Measurements from ENCODE around the gene KCTD19. TPM values are rescaled to one million over a fixed set of nuclear protein-coding genes. Genes with fewer than 3 reads are reported as not detected.

Gene KCTD19
- total RNA-seq, 1 experiment from 2014 or later = not detected

DNA sequence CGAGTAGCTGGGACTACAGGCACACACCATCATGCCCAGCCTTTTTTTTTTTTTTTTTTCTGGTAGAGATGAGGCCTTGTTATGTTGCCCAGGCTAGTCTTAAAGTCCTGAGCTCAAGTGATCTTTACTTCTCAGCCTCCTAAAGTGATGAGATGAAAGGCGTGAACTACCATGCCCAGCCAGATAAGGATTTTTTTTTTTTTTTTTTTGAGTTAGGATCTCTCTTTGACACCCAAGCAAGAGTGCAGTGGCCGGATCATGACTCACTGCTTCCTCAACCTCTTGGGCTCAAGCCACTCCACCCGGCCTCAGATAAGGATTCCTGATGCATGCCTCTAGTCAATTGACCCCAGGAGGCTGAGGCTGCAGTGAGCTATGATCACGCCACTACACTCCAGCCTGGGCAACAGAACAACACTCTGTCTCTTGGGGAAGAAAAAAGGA is 58.4 kb downstream of the KCTD19 start:
- Histone ChIP-seq H3K9me3 (no peaks in the 10 kb centered on the region), H3K4me3 (ENCODE audit: low read depth, low read length) (no peak overlapping the region), H3K4me1 (peaks cover 15% of the 10 kb centered on the region), H3K27me3 (replicated peaks; ENCODE audit: control insufficient read depth, insufficient read depth, low read length) (no peaks in the 10 kb centered on the region), H3K36me3 (ENCODE audit: control insufficient read depth, insufficient read depth, low read length) (no peaks in the 10 kb centered on the region)
- TF ChIP-seq, protein P1, sequence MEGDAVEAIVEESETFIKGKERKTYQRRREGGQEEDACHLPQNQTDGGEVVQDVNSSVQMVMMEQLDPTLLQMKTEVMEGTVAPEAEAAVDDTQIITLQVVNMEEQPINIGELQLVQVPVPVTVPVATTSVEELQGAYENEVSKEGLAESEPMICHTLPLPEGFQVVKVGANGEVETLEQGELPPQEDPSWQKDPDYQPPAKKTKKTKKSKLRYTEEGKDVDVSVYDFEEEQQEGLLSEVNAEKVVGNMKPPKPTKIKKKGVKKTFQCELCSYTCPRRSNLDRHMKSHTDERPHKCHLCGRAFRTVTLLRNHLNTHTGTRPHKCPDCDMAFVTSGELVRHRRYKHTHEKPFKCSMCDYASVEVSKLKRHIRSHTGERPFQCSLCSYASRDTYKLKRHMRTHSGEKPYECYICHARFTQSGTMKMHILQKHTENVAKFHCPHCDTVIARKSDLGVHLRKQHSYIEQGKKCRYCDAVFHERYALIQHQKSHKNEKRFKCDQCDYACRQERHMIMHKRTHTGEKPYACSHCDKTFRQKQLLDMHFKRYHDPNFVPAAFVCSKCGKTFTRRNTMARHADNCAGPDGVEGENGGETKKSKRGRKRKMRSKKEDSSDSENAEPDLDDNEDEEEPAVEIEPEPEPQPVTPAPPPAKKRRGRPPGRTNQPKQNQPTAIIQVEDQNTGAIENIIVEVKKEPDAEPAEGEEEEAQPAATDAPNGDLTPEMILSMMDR (IDR thresholded peaks at IDR 0.05; ENCODE audit: insufficient read depth in 1 of 2, low read depth in 1 of 2, low read length in 1 of 2, severe bottlenecking in 1 of 2, unreplicated experiment in 1 of 2) = no peak
- Mint-ChIP-seq H3K9me3 (ENCODE audit: unreplicated experiment) (no peaks in the 10 kb centered on the region), H3K4me3 (ENCODE audit: unreplicated experiment) (no peak overlapping the region), H3K27ac (ENCODE audit: unreplicated experiment) (no peak overlapping the region), H3K27me3 (ENCODE audit: insufficient read depth, unreplicated experiment) (no peaks in the 10 kb centered on the region), H3K4me1 (ENCODE audit: low read depth, unreplicated experiment) (peaks cover 9% of the 10 kb centered on the region), H3K36me3 (ENCODE audit: insufficient read depth, unreplicated experiment) (no peaks in the 10 kb centered on the region)
- intact Hi-C loops (cut with micrococcal nuclease; ENCODE audit: unreplicated experiment) = no loop called here
- ChIA-PET POLR2A (interaction anchor here (0.6 to 1.3 kb wide), 6 partner anchors 22 to 203 kb away, joined by 3 to 10 read pairs (median 6); no protein-coding TSS in a partner anchor), CTCF (interaction anchor here (0.6 to 3.7 kb wide), 5 partner anchors 8 to 213 kb away, joined by 3 to 19 read pairs (median 3); partner anchors contain the start of gene ATP6V0D1)
- peak; percentile 73 to 90 for DNase-seq
- BruUV-seq (replicated peaks) = no TSS peak

DNA sequence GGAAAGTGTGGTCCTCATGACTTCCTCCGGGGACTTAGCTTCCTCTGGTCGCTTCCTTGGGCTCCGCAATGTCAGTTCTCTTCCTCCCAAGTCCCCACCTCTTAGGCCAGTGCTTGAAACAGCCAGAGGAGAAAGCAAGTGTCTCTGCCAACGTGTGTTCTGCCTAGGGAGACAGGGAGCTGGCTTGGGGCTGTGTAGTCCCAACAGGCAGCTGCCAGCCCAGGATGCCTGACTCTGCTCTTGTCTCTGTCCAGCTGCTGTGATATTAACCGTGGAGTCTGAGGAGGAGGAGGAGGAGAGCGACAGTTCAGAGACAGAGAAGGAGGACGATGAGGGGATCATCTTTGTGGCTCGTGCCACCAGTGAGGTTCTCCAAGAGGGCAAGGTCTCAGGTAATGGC is 60.7 kb downstream of the KCTD19 start:
- Mint-ChIP-seq H3K4me3 (ENCODE audit: unreplicated experiment) (no peak overlapping the region), H3K27me3 (ENCODE audit: insufficient read depth, unreplicated experiment) (no peaks in the 10 kb centered on the region), H3K9me3 (ENCODE audit: unreplicated experiment) (no peaks in the 10 kb centered on the region), H3K27ac (ENCODE audit: unreplicated experiment) (no peak overlapping the region), H3K4me1 (ENCODE audit: low read depth, unreplicated experiment) (peaks cover 9% of the 10 kb centered on the region), H3K36me3 (ENCODE audit: insufficient read depth, unreplicated experiment) (no peaks in the 10 kb centered on the region)
- intact Hi-C loops (cut with micrococcal nuclease; ENCODE audit: unreplicated experiment) = no loop called here
- TF ChIP-seq, protein P1 (IDR thresholded peaks at IDR 0.05; ENCODE audit: insufficient read depth in 1 of 2, low read depth in 1 of 2, low read length in 1 of 2, severe bottlenecking in 1 of 2, unreplicated experiment in 1 of 2) = no peak
- no peaks in the 10 kb centered on the region for H3K9me3 ChIP-seq
- H3K4me3 ChIP-seq (ENCODE audit: low read depth, low read length) = no peak overlapping the region
- no peaks in the 10 kb centered on the region for H3K36me3 ChIP-seq (ENCODE audit: control insufficient read depth, insufficient read depth, low read length)
- no peaks in the 10 kb centered on the region for H3K27me3 ChIP-seq (replicated peaks; ENCODE audit: control insufficient read depth, insufficient read depth, low read length)
- peaks cover 15% of the 10 kb centered on the region for H3K4me1 ChIP-seq
- BruUV-seq (replicated peaks) = no TSS peak
- CTCF ChIA-PET = interaction anchor here (0.7 kb wide), 1 partner anchor 73 kb away, joined by 3 read pairs; no protein-coding TSS in a partner anchor
- POLR2A ChIA-PET = no interaction called here
- no peak for DNase-seq

GRCh38 chr16:67264866-67265265 is 61.7 kb downstream of the KCTD19 start:
- H3K4me3 ChIP-seq (ENCODE audit: low read depth, low read length) = no peak overlapping the region
- no peaks in the 10 kb centered on the region for H3K9me3 Mint-ChIP-seq (ENCODE audit: unreplicated experiment)
- ChIA-PET CTCF (interaction anchor here (0.6 to 1.4 kb wide), 4 partner anchors 8 to 38 kb away, joined by 3 to 12 read pairs (median 5); partner anchors contain the start of genes FHOD1 and TMEM208), POLR2A (no interaction called here)
- H3K4me1 Mint-ChIP-seq (ENCODE audit: low read depth, unreplicated experiment) = peaks cover 9% of the 10 kb centered on the region
- H3K9me3 ChIP-seq = no peaks in the 10 kb centered on the region
- H3K27me3 Mint-ChIP-seq (ENCODE audit: insufficient read depth, unreplicated experiment) = no peaks in the 10 kb centered on the region
- no peak overlapping the region for H3K4me3 Mint-ChIP-seq (ENCODE audit: unreplicated experiment)
- intact Hi-C loops (cut with micrococcal nuclease; ENCODE audit: unreplicated experiment) = no loop called here
- H3K27ac Mint-ChIP-seq (ENCODE audit: unreplicated experiment) = no peak overlapping the region
- H3K36me3 ChIP-seq (ENCODE audit: control insufficient read depth, insufficient read depth, low read length) = no peaks in the 10 kb centered on the region
- H3K27me3 ChIP-seq (replicated peaks; ENCODE audit: control insufficient read depth, insufficient read depth, low read length) = no peaks in the 10 kb centered on the region
- no peak for DNase-seq
- TF ChIP-seq, protein P1 (IDR thresholded peaks at IDR 0.05; ENCODE audit: insufficient read depth in 1 of 2, low read depth in 1 of 2, low read length in 1 of 2, severe bottlenecking in 1 of 2, unreplicated experiment in 1 of 2) = no peak
- BruUV-seq (replicated peaks) = no TSS peak
- peaks cover 15% of the 10 kb centered on the region for H3K4me1 ChIP-seq
- H3K36me3 Mint-ChIP-seq (ENCODE audit: insufficient read depth, unreplicated experiment) = no peaks in the 10 kb centered on the region
